HepG2 (cell line): ENCODE results near the gene CTDNEP1. TPM values are rescaled to one million over a fixed set of nuclear protein-coding genes. Genes with fewer than 3 reads are reported as not detected.

Experiments
- ARNTL ChIP-seq: sonication (generic); formaldehyde crosslinking; IDR thresholded peaks from 2 replicates; pipeline ENCODE4 v1.4.0; 2020; ENCODE audit warnings: mild to moderate bottlenecking, missing genetic modification reagents
- CCAR2 ChIP-seq: fragments of 200-400 bp; formaldehyde crosslinking; optimal IDR thresholded peaks from 2 replicates; pipeline ENCODE3; 2018; ENCODE audit warnings: low read depth, mild to moderate bottlenecking, low read length, moderate library complexity
- CTCF ChIP-seq: sonication (generic); formaldehyde crosslinking; IDR thresholded peaks from 2 replicates; pipeline ENCODE4 v1.5.0; 2020; ENCODE audit warnings: mild to moderate bottlenecking, missing genetic modification reagents, moderate library complexity
- FOXA1 ChIP-seq, 2 experiments: fragments of 450-650 bp in 1 of 2; sonication (generic) in 1 of 2; formaldehyde crosslinking in 1 of 2; IDR thresholded peaks; 2 replicates each; pipeline versions ENCODE4 v1.4.0 to v1.6.1; 2016 to 2020; ENCODE audit warnings: missing genetic modification reagents in 1 of 2
- FOXO1 ChIP-seq: sonication (generic); formaldehyde crosslinking; IDR thresholded peaks from 2 replicates; pipeline ENCODE4 v1.4.0; 2020; ENCODE audit warnings: missing genetic modification reagents
- GABPB1 ChIP-seq: IDR thresholded peaks from 2 replicates; pipeline ENCODE4 v1.6.1; 2016; ENCODE audit warnings: mild to moderate bottlenecking, missing genetic modification reagents, moderate library complexity, missing compliant biosample characterization
- HNRNPL ChIP-seq: fragments of 200-400 bp; formaldehyde crosslinking; IDR thresholded peaks from 2 replicates; pipeline ENCODE4 v1.6.1; 2017; ENCODE audit warnings: mild to moderate bottlenecking, low read depth, low read length
- JUNB ChIP-seq: sonication (generic); formaldehyde crosslinking; IDR thresholded peaks from 2 replicates; pipeline ENCODE4 v1.8.0; 2022; ENCODE audit warnings: missing genetic modification reagents, mild to moderate bottlenecking, borderline replicate concordance
- KLF15 ChIP-seq: sonication (generic); formaldehyde crosslinking; IDR thresholded peaks from 2 replicates; pipeline ENCODE4 v1.8.1; 2023; ENCODE audit warnings: borderline replicate concordance, mild to moderate bottlenecking, inconsistent platforms, missing genetic modification reagents, mixed read lengths
- MEIS2 ChIP-seq: sonication (generic); formaldehyde crosslinking; IDR thresholded peaks from 2 replicates; pipeline ENCODE4 v1.9.0; 2021; ENCODE audit warnings: mild to moderate bottlenecking, missing genetic modification reagents
- NR2F6 ChIP-seq, 2 experiments: IDR thresholded peaks; 2 replicates each; pipeline ENCODE4 v1.6.1; 2016; ENCODE audit warnings: antibody characterized with exemption in 1 of 2, mild to moderate bottlenecking in 1 of 2
- PRMT3 ChIP-seq: sonication (generic); formaldehyde crosslinking; IDR thresholded peaks from 2 replicates; pipeline ENCODE4 v1.8.1; 2022; ENCODE audit warnings: low read depth, mild to moderate bottlenecking, moderate library complexity, missing genetic modification reagents, borderline replicate concordance
- REXO4 ChIP-seq: sonication (generic); formaldehyde crosslinking; IDR thresholded peaks from 2 replicates; pipeline ENCODE4 v1.8.0; 2022; ENCODE audit warnings: missing genetic modification reagents, mild to moderate bottlenecking, borderline replicate concordance
- RXRB ChIP-seq: IDR thresholded peaks from 2 replicates; pipeline ENCODE4 v1.6.1; 2016; ENCODE audit warnings: borderline replicate concordance, missing genetic modification reagents, missing compliant biosample characterization
- SAP130 ChIP-seq: IDR thresholded peaks from 2 replicates; pipeline ENCODE4 v1.6.1; 2016; ENCODE audit warnings: low read depth
- SIN3A ChIP-seq: IDR thresholded peaks from 2 replicates; pipeline ENCODE4 v1.6.1; 2011; ENCODE audit warnings: low read depth, mild to moderate bottlenecking, control low read depth, low read length, borderline replicate concordance
- THAP8 ChIP-seq: sonication (generic); formaldehyde crosslinking; IDR thresholded peaks from 2 replicates; pipeline ENCODE4 v1.5.1; 2020; ENCODE audit warnings: missing genetic modification reagents, mild to moderate bottlenecking, borderline replicate concordance
- U2AF1 ChIP-seq: fragments of 200-400 bp; formaldehyde crosslinking; optimal IDR thresholded peaks from 2 replicates; pipeline ENCODE3; 2017; ENCODE audit warnings: mild to moderate bottlenecking, low read depth, low read length
- ZBTB1 ChIP-seq: sonication (generic); formaldehyde crosslinking; IDR thresholded peaks from 2 replicates; pipeline ENCODE4 v1.4.0; 2020; ENCODE audit warnings: missing genetic modification reagents, borderline replicate concordance
- ZBTB20 ChIP-seq: sonication (generic); formaldehyde crosslinking; IDR thresholded peaks from 2 replicates; pipeline ENCODE4 v1.8.1; 2023; ENCODE audit warnings: missing genetic modification reagents, low read depth, mild to moderate bottlenecking, borderline replicate concordance
- ZBTB3 ChIP-seq: sonication (generic); formaldehyde crosslinking; IDR thresholded peaks from 2 replicates; pipeline ENCODE4 v1.4.0; 2020; ENCODE audit warnings: low read depth, mild to moderate bottlenecking, moderate library complexity, missing genetic modification reagents, borderline replicate concordance
- ZEB1 ChIP-seq: IDR thresholded peaks from 2 replicates; pipeline ENCODE4 v1.6.1; 2012; ENCODE audit warnings: mild to moderate bottlenecking, low read depth, inconsistent platforms; ENCODE audit not compliant: insufficient replicate concordance
- ZNF17 ChIP-seq: sonication (generic); formaldehyde crosslinking; IDR thresholded peaks from 2 replicates; pipeline ENCODE4 v1.5.0; 2020; ENCODE audit warnings: mild to moderate bottlenecking, missing genetic modification reagents
- ZNF710 ChIP-seq: sonication (generic); formaldehyde crosslinking; IDR thresholded peaks from 2 replicates; pipeline ENCODE4 v1.5.0; 2020; ENCODE audit warnings: mild to moderate bottlenecking, missing genetic modification reagents, borderline replicate concordance
- ZNF780A ChIP-seq: sonication (generic); formaldehyde crosslinking; IDR thresholded peaks from 2 replicates; pipeline ENCODE4 v1.8.0; 2022; ENCODE audit warnings: mild to moderate bottlenecking, missing genetic modification reagents, moderate library complexity
- polyA plus RNA-seq, 8 experiments: library from polyadenylated mRNA; depleted of rRNA in 3 of 8; stranded (reverse) in 7 of 8; unstranded in 1 of 8; fragments of >200 nt; fragmentation: Illumina TruSeq in 4 of 8; extraction: Trizol in 4 of 8; gene quantifications; 2 replicates each; pipeline versions ENCODE4 v1.2.1 to v1.2.3, GENCODE V29; 2011 to 2016; ENCODE audit warnings: low read depth in 4 of 8, missing spikeins in 1 of 8, mixed read lengths in 1 of 8; ENCODE audit not compliant: insufficient read depth in 1 of 8
- total RNA-seq, 5 experiments: library from RNA; depleted of rRNA; stranded (reverse); fragments of >200 nt; fragmentation: Illumina TruSeq; extraction: Trizol; gene quantifications; 2 replicates each; pipeline ENCODE4 v1.2.3, GENCODE V29; 2016; ENCODE audit warnings: low read depth in 1 of 5

The CTDNEP1 gene
- total and polyA plus RNA-seq, 2 of the 13 experiments (the other 11 are each of a cell fraction or from before 2014, with no cell fraction given): 19.8 to 118 TPM

GRCh38 chr17:7258731-7259554, 7.4 kb upstream of the CTDNEP1 start (continued):
- peak; percentile 32; the same call in 1 of the 2 replicates for TF ChIP-seq ZNF710 (CRISPR knock-in tag)
- peak; percentile 32; the same call in 1 of the 2 replicates for TF ChIP-seq NR2F6 (IDR thresholded peaks at IDR 0.05)
- 0 out of 2 replicates have a peak, but pooled peaks have one; percentile 23 for TF ChIP-seq NR2F6 (CRISPR knock-in tag; IDR thresholded peaks at IDR 0.05)
- TF ChIP-seq CCAR2: no peak
- TF ChIP-seq CTCF (CRISPR knock-in tag): peak; percentile 13; the same call in 1 of the 2 replicates
- peak; percentile 64; the same call in 1 of the 2 replicates for TF ChIP-seq ZBTB20 (CRISPR knock-in tag)
- TF ChIP-seq RXRB (CRISPR knock-in tag): peak; percentile 48; the same call in 1 of the 2 replicates
- TF ChIP-seq THAP8: no peak
- TF ChIP-seq PRMT3 (CRISPR knock-in tag): no peak
- TF ChIP-seq ZBTB1 (CRISPR knock-in tag): no peak
- no peak for TF ChIP-seq KLF15 (CRISPR knock-in tag)
- no peak for TF ChIP-seq FOXA1 (IDR thresholded peaks at IDR 0.05)
- TF ChIP-seq FOXA1 (CRISPR knock-in tag; IDR thresholded peaks at IDR 0.05): no peak
- TF ChIP-seq ZEB1: no peak
- TF ChIP-seq GABPB1 (CRISPR knock-in tag): no peak; the same call in 1 of the 2 replicates
- peak; percentile 7; the same call in 1 of the 2 replicates for TF ChIP-seq FOXO1 (CRISPR knock-in tag)
- TF ChIP-seq ZNF17 (CRISPR knock-in tag): no peak
- TF ChIP-seq MEIS2: no peak
- TF ChIP-seq SAP130 (CRISPR knock-in tag): peak; percentile 68
- no peak for TF ChIP-seq REXO4 (CRISPR knock-in tag)
- TF ChIP-seq ZNF780A (CRISPR knock-in tag): no peak
- no peak for TF ChIP-seq ARNTL
- TF ChIP-seq SIN3A: 0 out of 2 replicates have a peak, but pooled peaks have one; percentile 48
- TF ChIP-seq JUNB (CRISPR knock-in tag): no peak
- no peak for TF ChIP-seq ZBTB3 (CRISPR knock-in tag)
- TF ChIP-seq HNRNPL: no peak
- TF ChIP-seq U2AF1: no peak
